Progenitor cell of endocrine pancreas (in vitro differentiated cells): Measurements from ENCODE around the gene KLHDC7B. TPM values are rescaled to one million over a fixed set of nuclear protein-coding genes. Genes with fewer than 3 reads are reported as not detected.

Experiments
- DNase-seq: peaks from one replicate; pipeline ENCODE4 v3.0.0; 2021; ENCODE audit warnings: low spot score; ENCODE audit not compliant: unreplicated experiment
- H3K27ac Mint-ChIP-seq: 2 replicates; pipeline ENCODE4 v1.8.0; 2021; ENCODE audit warnings: mild to moderate bottlenecking, moderate library complexity, mixed read lengths
- H3K27me3 Mint-ChIP-seq: 2 replicates; pipeline ENCODE4 v1.8.0; 2021; ENCODE audit warnings: mixed read lengths
- H3K36me3 Mint-ChIP-seq: 2 replicates; pipeline ENCODE4 v1.8.0; 2022; ENCODE audit warnings: mixed read lengths; ENCODE audit not compliant: insufficient read depth
- H3K4me1 Mint-ChIP-seq: 2 replicates; pipeline ENCODE4 v1.8.0; 2021; ENCODE audit warnings: low read depth, mixed read lengths
- H3K4me3 Mint-ChIP-seq: 2 replicates; pipeline ENCODE4 v1.8.0; 2021; ENCODE audit warnings: low read depth, mild to moderate bottlenecking, moderate library complexity, mixed read lengths
- H3K9me3 Mint-ChIP-seq: 2 replicates; pipeline ENCODE4 v1.8.0; 2021; ENCODE audit warnings: low read depth, mixed read lengths
- total RNA-seq: library from RNA; stranded (reverse); gene quantifications from 2 replicates; pipeline ENCODE4 v1.2.1, GENCODE V29; 2021
- TF ChIP-seq, protein P1 (sequence below): fragments of 200-600 bp; sonication (generic); IDR thresholded peaks from one replicate; pipeline ENCODE4 v1.5.0; 2021; ENCODE audit warnings: antibody characterized with exemption, mild to moderate bottlenecking; ENCODE audit not compliant: unreplicated experiment

The KLHDC7B gene
- total RNA-seq, 1 donor from 2014 or later, result not detected

DNA sequence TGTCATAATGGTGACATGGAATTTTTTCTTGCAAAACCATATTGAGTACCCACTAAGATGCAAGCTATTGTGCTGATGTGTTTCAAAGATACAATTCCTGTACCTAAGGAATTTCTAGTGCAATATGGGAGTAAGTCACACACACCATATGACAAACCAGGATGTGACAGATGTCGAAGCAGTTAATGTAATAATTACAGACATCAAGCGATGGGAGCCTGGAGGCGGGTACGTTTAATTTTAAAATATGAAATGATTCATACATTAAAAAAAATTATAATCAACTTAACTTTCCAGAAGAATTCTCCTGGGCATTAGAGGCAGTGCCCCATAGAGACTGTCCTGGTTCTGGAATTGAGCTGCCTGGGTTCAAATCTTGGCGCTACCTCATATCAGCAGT is 11.0 kb downstream of the KLHDC7B start:
- no peaks in the 10 kb centered on the region for H3K36me3 Mint-ChIP-seq
- no peak overlapping the region for H3K4me3 Mint-ChIP-seq
- no peaks in the 10 kb centered on the region for H3K9me3 Mint-ChIP-seq
- DNase-seq, result no peak
- TF ChIP-seq, protein P1, sequence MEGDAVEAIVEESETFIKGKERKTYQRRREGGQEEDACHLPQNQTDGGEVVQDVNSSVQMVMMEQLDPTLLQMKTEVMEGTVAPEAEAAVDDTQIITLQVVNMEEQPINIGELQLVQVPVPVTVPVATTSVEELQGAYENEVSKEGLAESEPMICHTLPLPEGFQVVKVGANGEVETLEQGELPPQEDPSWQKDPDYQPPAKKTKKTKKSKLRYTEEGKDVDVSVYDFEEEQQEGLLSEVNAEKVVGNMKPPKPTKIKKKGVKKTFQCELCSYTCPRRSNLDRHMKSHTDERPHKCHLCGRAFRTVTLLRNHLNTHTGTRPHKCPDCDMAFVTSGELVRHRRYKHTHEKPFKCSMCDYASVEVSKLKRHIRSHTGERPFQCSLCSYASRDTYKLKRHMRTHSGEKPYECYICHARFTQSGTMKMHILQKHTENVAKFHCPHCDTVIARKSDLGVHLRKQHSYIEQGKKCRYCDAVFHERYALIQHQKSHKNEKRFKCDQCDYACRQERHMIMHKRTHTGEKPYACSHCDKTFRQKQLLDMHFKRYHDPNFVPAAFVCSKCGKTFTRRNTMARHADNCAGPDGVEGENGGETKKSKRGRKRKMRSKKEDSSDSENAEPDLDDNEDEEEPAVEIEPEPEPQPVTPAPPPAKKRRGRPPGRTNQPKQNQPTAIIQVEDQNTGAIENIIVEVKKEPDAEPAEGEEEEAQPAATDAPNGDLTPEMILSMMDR, result no peak
- H3K4me1 Mint-ChIP-seq, result no peaks in the 10 kb centered on the region
- H3K27me3 Mint-ChIP-seq, result peaks cover 50% of the 10 kb centered on the region
- no peak overlapping the region for H3K27ac Mint-ChIP-seq

GRCh38 chr22:50560034-50560433 is 14.3 kb downstream of the KLHDC7B start:
- Mint-ChIP-seq H3K4me3 (no peak overlapping the region), H3K27me3 (peaks cover 44% of the 10 kb centered on the region), H3K27ac (no peak overlapping the region), H3K36me3 (no peaks in the 10 kb centered on the region), H3K9me3 (no peaks in the 10 kb centered on the region), H3K4me1 (peaks cover 8% of the 10 kb centered on the region)
- TF ChIP-seq, protein P1, result no peak
- DNase-seq, result no peak

- Mint-ChIP-seq H3K27me3 (peaks cover 31% of the 10 kb centered on the region), H3K36me3 (no peaks in the 10 kb centered on the region), H3K4me1 (peaks cover 8% of the 10 kb centered on the region), H3K27ac (peak overlapping the region; percentile 47), H3K9me3 (no peaks in the 10 kb centered on the region), H3K4me3 (peak overlapping the region; percentile 46)
- DNase-seq, result no peak
- TF ChIP-seq, protein P1, result no peak
These were observed 16.0 kb downstream of the KLHDC7B start for GRCh38 chr22:50561401-50562358.

DNA sequence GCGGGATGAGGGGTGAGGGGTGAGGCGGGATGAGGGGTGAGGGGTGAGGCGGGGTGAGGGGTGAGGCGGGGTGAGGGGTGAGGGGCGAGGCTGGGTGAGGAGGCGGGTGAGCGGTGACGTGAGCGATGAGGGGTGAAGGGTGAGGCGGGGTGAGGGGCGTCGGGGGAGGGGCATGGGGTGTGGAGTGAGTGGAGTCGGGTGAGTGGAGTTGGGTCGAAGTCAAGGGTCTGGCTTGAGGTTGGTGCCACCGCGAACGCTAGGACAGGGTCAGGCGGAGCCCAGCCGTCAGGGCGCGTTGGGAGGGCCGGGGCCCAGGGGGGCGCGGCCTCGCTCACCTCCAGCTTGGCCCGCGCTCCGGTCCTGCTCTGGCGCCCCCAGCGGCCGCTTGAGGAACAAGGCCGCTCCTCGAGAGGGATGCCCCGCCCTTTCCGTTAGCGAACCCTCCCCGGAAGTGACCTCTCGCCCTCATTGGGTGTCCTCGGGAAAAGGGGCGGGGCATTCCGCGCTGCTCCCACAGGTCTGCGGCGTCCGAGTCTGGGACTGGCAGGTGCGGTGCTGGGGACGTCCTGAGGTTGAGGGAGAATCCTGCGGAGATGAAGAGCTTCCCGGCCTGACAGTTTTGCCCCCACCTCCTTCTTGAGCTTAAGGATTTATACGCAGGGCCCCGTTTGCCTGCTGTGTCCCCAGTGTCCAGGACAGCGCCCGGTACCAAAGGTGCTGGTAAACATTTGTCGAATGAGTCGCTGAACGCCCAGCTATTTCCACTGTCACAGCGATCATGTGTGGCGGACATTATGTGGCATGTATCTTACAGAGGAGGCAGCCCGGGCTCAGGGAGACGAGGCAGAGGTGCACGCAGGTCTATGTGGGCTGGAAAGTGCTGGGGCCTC is 17.1 kb downstream of the KLHDC7B start, which contains the start of gene SYCE3:
Gene SYCE3, minus strand, starts transcription at position 397 of the 890 bp plus-strand sequence. CDS start 6,514 bp downstream, outside the sequence.
- peak within 1 kb of the TSS; percentile 86 for H3K4me3 Mint-ChIP-seq
- H3K36me3 Mint-ChIP-seq, result no peaks in the 10 kb centered on the region
- H3K4me1 Mint-ChIP-seq, result peaks cover 8% of the 10 kb centered on the region
- DNase-seq, result peak; percentile 99
- TF ChIP-seq, protein P1, result peak; percentile 98
- peak within 1 kb of the TSS; percentile 89 for H3K27ac Mint-ChIP-seq
- H3K27me3 Mint-ChIP-seq, result peaks cover 31% of the 10 kb centered on the region
- no peaks in the 10 kb centered on the region for H3K9me3 Mint-ChIP-seq
